SJCRH30 (cell line): ENCODE data around the gene SLC25A19. TPM values are rescaled to one million over a fixed set of nuclear protein-coding genes. Genes with fewer than 3 reads are reported as not detected.

Experiments used
- DNase-seq, 2 experiments: peaks; one replicate each; pipeline ENCODE4 v3.0.0-alpha.2; 2015 to 2020
- H3K27ac ChIP-seq: fragments of 250-450 bp; sonication (Bioruptor Pico); 2 replicates; pipeline ENCODE4 v1.5.1; 2020; ENCODE audit warnings: mild to moderate bottlenecking, moderate library complexity
- H3K27me3 ChIP-seq: fragments of 250-450 bp; sonication (Bioruptor Pico); 2 replicates; pipeline ENCODE4 v1.5.1; 2020; ENCODE audit warnings: mild to moderate bottlenecking, moderate library complexity
- H3K36me3 ChIP-seq: fragments of 250-450 bp; sonication (Bioruptor Pico); 2 replicates; pipeline ENCODE4 v1.5.1; 2020; ENCODE audit warnings: mild to moderate bottlenecking, moderate library complexity
- H3K4me1 ChIP-seq: fragments of 250-450 bp; sonication (Bioruptor Pico); 2 replicates; pipeline ENCODE4 v1.5.1; 2020; ENCODE audit warnings: mild to moderate bottlenecking, moderate library complexity
- H3K4me3 ChIP-seq: fragments of 250-450 bp; sonication (Bioruptor Pico); 2 replicates; pipeline ENCODE4 v1.5.1; 2020; ENCODE audit warnings: mild to moderate bottlenecking, moderate library complexity
- H3K9me3 ChIP-seq: fragments of 250-450 bp; sonication (Bioruptor Pico); replicated peaks from 2 replicates; pipeline ENCODE4 v1.5.1; 2020; ENCODE audit warnings: mild to moderate bottlenecking, moderate library complexity
- total RNA-seq: library from RNA; depleted of rRNA; stranded (reverse); fragments of >200 nt; shearing (Covaris generic); gene quantifications from 2 replicates; pipeline ENCODE4 v1.2.3, GENCODE V29; 2014

The SLC25A19 gene
- total RNA-seq, 1 experiment from 2014 or later: 18.7 TPM

DNA sequence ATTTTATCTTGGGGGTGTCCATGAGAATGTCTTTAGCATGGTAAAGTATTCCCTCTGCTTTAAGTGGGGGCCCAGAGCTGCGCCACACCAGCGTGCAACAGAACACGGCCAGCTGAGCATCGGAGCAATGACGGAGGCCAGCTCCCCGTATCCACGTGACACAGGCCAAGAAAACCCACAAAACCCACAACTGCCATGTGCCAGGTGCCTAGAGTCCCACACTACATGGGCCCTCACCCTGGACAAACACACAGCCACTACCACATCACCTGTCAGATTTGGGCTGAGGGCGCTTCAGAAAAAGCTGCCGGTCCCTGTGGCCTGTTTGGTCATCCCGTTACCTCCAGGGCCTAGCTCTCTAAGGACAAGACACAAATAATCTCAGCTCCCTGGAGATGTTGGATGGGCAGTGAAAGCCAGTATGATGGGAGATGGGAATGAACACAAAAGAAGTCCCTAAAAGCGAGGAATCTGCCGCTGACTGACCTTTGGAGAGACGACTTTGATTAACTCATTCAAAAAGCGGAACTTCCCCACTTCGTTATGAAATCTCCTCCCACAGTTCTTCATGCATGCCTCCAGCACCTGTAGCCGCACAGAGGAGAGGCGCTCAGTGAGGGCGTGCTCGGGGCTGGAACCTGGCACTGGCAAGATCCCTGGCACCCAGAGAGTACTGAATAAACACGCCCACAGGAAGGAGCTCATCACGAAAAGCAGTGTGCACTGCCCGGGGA, 44.9 kb downstream of the SLC25A19 start:
- Histone ChIP-seq H3K9me3 (no peaks in the 10 kb centered on the region), H3K27me3 (no peaks in the 10 kb centered on the region), H3K4me3 (no peak overlapping the region), H3K36me3 (peaks cover 27% of the 10 kb centered on the region), H3K27ac (no peak overlapping the region), H3K4me1 (peaks cover 2% of the 10 kb centered on the region; the same call in 1 of the 2 replicates)
- DNase-seq: no peak

DNA sequence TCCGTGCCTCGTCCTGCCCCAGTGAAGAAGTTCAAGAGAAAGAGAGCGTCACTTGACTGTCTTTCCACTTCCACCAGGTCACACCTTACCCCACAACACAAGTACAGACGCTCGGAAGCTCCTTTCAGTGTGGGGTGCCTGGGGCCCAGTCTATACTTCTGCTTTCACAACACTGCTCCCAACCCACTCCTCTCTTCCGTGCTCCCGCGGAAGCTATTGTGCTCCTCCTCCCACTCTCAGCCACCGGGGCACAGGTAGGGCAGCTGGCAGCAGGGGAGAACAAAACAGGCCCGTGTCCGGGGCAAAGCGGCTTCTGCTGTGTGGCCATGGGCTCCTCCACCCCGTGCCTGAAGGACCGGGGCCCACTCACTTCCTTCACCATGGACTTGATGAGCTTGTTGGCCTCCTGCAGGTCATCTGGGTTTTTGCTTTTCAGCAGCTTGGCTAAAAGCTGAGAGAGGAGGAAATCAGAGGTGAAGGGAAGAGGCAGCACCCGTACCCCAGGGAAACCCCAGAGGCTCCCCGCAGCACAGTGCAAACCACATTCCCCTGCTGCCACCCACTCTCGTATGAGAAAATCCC, 46.7 kb downstream of the SLC25A19 start:
- Histone ChIP-seq H3K9me3 (no peaks in the 10 kb centered on the region), H3K4me1 (no peaks in the 10 kb centered on the region), H3K36me3 (peaks cover 39% of the 10 kb centered on the region), H3K4me3 (no peak overlapping the region), H3K27me3 (no peaks in the 10 kb centered on the region), H3K27ac (no peak overlapping the region)
- no peak for DNase-seq

DNA sequence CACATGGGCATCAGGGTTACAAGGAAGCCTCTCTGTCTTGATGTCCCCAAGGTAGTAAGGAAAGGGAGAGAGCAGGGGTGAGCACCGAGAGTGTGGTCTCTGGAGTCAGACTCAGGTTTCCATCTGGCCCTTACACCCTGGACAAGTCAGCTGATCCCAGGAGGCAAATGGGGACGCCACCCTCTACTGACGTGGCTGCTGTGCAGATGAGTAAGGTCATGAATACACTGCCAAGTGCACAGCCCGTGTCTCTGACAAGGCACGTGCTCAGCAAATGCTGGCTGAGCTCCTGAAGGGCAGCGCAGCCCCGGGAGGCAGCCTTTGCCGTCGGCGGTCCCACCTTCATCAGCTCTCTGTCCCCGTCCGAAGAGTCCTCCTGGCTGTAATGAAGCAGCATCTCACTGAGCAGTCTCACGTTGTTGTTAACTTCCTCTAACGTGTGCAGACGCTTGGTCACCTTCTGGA, 47.2 kb downstream of the SLC25A19 start:
- DNase-seq: no peak
- H3K4me1 ChIP-seq: no peaks in the 10 kb centered on the region
- H3K27ac ChIP-seq: no peak overlapping the region
- no peak overlapping the region for H3K4me3 ChIP-seq
- H3K9me3 ChIP-seq: no peaks in the 10 kb centered on the region
- H3K36me3 ChIP-seq: peaks cover 44% of the 10 kb centered on the region
- H3K27me3 ChIP-seq: no peaks in the 10 kb centered on the region

DNA sequence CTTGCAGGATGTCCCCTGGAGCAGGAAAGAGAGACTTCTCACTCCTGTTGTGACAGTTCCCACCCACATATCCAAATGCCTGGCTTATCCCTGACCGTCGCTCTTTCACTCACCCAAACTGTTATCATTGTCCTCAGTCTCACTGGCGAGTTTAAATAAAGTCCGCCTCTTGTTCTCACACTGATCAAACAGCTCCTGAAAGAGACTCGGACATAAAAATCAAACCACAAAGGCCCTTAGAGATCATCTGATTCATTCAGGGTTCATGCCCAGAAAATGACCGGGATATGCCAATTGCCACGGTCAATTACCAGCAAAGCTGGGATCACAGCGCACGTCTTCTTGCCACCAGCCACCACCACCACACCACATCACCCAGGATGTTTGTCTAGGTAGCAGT, 47.7 kb downstream of the SLC25A19 start:
- DNase-seq: no peak
- Histone ChIP-seq H3K4me3 (no peak overlapping the region), H3K27me3 (no peaks in the 10 kb centered on the region), H3K4me1 (no peaks in the 10 kb centered on the region), H3K9me3 (no peaks in the 10 kb centered on the region), H3K36me3 (peaks cover 49% of the 10 kb centered on the region), H3K27ac (no peak overlapping the region)

DNA sequence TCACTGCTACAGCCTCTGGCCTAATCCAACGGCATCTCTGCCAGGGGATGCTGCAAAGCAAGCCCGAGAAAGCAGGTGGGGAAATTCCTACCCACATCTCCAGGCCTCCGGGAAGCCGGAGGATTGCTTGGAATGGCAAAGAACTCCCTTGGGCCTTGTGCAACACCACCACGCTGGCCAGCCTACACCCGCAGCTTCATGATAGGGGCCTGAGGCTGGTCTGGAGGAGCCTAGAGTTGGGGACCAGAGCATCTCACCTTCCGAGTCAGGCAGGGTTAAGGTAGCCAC, 48.1 kb downstream of the SLC25A19 start:
- peaks cover 48% of the 10 kb centered on the region for H3K36me3 ChIP-seq
- DNase-seq: no peak
- H3K9me3 ChIP-seq: no peaks in the 10 kb centered on the region
- H3K4me1 ChIP-seq: no peaks in the 10 kb centered on the region
- no peak overlapping the region for H3K27ac ChIP-seq
- H3K4me3 ChIP-seq: no peak overlapping the region
- no peaks in the 10 kb centered on the region for H3K27me3 ChIP-seq

DNA sequence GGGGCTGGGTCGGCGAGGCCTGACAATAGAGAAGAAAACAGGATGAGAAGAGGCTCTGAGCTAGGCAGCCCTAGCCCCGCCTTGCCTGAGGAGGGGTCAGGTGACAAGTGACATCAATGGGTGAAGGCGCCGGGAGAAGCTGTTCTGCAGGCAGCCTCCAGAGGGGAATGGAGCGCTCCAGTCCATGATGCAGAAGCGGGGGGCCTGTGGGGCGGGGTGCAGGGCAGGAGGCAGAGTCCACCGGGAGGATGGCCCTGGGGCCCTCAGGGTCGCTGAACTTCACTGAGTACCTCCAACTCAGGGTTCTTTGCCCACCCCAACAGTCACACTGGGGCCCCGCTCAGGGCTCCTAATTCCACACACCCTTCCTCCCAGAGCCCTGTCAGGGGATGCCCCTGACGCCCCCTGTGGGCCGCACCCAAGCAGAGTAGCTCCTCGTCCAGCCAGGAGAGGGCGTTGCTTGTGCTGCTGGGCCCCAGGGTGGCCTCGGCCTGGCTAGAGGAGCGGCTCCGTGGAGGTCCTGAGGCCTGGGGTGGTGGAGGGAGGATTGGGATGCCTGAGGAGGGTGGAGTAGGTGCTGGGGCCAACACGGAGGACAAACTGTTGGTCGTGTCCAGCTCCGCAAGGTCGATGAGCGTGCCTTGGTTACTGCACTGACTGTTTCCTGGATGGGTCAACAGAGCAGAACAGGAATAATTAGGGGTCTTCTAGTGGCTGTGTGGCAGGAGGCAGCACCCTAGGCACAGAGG, 48.7 kb downstream of the SLC25A19 start:
- H3K4me3 ChIP-seq: no peak overlapping the region
- no peak overlapping the region for H3K27ac ChIP-seq
- H3K36me3 ChIP-seq: peaks cover 47% of the 10 kb centered on the region
- no peaks in the 10 kb centered on the region for H3K27me3 ChIP-seq
- H3K4me1 ChIP-seq: no peaks in the 10 kb centered on the region
- H3K9me3 ChIP-seq: no peaks in the 10 kb centered on the region
- peak; percentile 66 to 74 for DNase-seq

DNA sequence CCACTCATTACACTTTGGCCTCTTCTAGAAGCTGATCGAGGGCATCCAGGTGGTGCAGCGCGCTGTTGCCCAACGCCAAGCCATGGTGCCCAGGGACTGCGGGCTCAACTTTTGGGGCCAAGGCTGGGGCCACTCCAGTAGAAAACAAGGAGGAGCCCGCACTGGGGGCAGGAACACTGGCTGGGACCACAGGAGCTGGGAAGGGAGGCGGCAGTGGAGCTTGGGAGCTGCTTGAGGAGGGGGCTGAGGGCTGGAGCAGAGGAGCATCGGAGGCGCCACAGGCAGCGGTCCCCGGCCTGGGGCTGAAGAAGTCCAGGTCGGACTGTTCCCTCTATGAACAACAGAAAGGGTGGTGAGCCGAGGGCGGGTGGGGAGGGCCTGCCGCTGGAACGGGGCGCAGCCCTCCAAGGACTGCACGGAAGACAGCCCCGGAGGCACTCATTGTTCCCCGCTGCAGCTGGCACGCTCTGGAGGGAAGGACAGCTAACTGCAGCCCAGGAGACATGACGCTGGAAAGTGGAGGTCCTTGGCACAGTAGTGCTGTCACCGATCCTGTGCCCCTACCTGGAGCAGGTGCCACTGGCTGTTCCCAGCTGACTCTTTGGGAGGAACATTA, 49.3 kb downstream of the SLC25A19 start:
- Histone ChIP-seq H3K36me3 (peaks cover 53% of the 10 kb centered on the region), H3K27ac (no peak overlapping the region), H3K9me3 (no peaks in the 10 kb centered on the region), H3K27me3 (no peaks in the 10 kb centered on the region), H3K4me3 (no peak overlapping the region), H3K4me1 (no peaks in the 10 kb centered on the region)
- DNase-seq: no peak

DNA sequence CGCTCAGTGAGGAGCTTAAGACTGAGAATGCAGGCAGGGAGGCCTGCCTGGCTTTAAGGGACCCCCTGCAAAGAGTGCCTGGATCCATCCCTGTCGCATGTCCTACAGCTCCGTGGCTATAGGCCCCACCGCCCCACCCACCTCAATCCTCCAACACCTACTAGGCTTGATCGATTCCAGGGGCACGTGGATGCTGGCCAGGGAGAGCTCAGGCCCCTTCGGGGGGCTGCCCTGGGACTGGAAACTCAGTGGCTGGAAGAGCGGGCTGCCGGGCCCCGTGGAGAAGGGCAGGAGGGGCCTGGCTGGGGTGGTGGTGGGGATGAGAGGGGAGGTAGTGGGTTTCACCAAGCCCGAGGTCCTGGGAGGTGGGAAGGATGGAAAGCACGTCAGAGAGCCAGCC, 50.0 kb downstream of the SLC25A19 start:
- Histone ChIP-seq H3K27ac (no peak overlapping the region), H3K4me3 (no peak overlapping the region), H3K36me3 (peaks cover 59% of the 10 kb centered on the region), H3K4me1 (no peaks in the 10 kb centered on the region), H3K27me3 (no peaks in the 10 kb centered on the region), H3K9me3 (no peaks in the 10 kb centered on the region)
- DNase-seq: no peak

DNA sequence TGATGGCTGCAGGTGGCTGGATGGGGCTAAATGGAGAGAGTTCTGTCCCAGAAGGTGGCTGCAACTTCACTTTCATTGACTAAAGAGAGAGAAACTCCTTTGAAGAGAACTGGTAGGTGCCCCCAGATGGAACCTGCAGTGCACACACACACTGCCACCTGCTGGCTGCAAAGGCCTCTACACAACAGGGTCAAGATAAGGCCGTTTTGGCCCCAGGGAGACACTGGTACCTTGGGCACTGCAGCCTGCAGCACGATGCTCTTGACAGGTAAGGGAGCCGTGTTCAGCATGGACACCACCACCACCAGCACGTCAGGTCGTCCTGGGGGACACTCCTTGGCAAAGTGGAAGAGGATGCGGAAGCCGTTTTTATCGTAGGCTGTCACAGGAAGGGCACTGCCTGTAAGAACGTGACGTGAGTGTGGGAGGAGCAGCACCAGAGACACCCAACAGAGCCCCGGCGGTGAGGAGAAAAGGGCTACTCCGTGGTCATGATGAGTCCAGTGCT, 50.5 kb downstream of the SLC25A19 start:
- Histone ChIP-seq H3K4me1 (no peaks in the 10 kb centered on the region), H3K27ac (no peak overlapping the region), H3K27me3 (no peaks in the 10 kb centered on the region), H3K9me3 (no peaks in the 10 kb centered on the region), H3K36me3 (peaks cover 64% of the 10 kb centered on the region), H3K4me3 (no peak overlapping the region)
- DNase-seq: peak; percentile 72 to 83

DNA sequence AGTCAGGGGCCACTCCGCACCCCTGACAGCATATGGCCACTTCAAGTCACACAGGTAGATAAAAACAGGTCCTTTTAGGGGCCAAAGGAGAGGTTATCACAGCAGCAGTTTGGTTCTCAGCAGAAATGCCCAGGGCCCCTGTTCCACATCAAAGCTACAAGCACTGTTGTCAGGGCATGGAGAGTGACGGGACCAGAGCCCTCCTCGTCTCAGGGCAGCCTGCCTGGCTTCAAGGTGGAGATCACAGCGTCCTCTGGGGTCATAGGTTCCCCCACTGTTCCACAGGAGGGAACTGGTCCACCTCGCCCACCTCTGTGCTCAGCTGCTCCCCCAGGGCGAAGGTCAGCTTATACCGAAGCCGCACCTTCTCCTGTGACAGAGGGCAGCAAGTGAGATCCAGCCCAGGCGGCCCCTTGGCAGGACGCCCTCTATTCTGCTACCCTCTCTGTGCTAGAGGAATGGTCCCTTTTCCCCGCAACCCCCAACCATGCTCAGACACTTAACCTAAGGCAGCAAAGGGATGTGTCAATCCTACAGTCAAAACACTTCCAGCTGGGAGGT, 51.1 kb downstream of the SLC25A19 start:
- no peaks in the 10 kb centered on the region for H3K9me3 ChIP-seq
- no peaks in the 10 kb centered on the region for H3K4me1 ChIP-seq
- peaks cover 65% of the 10 kb centered on the region for H3K36me3 ChIP-seq
- no peak overlapping the region for H3K27ac ChIP-seq
- no peak for DNase-seq
- H3K4me3 ChIP-seq: no peak overlapping the region
- H3K27me3 ChIP-seq: no peaks in the 10 kb centered on the region

DNA sequence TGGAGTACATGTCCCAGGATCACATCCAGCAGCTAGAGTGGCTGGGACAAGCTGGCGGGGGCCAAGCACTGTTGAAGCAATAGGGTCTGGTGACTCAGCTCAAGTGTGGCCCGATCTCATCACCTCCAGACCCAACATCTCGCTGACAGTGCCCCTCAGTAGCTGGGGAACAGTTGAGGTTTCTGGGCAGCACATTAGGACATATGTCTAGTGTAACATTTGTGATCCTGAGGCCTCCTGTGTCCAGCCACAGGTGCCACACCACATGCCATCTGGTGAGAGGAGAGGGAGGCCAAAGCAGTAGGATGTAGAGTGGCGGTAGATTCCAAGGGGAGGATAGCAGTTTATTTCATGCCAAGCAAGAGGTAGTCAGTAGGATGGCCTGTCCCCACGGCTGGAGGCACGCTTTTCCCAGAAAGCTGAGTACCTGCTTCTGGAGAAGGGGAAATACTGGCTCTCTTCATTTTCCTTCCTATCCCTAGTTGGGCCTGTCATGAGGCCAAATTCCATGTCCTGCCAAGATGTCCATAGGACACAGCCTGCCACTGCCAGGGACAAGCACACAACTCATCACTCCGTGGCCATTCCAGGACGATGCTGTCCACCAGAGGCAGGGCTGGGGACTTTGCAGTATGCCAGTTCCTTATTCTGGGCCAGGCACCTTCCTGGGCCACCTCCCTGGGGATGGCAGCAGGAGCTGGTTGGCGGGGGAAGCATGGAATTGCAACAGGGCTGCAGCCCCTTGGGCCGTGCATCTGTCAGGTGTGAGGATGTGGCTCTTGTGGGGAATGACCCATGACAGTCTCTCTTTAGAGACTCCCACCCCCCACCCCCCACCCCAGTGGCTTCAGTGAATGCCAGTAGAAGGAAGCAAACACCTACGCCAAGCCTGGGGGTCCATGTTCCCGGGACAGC, 51.9 kb downstream of the SLC25A19 start:
- DNase-seq: no peak
- H3K27me3 ChIP-seq: no peaks in the 10 kb centered on the region
- H3K36me3 ChIP-seq: peaks cover 65% of the 10 kb centered on the region
- H3K4me1 ChIP-seq: no peaks in the 10 kb centered on the region
- H3K9me3 ChIP-seq: no peaks in the 10 kb centered on the region
- H3K27ac ChIP-seq: no peak overlapping the region
- H3K4me3 ChIP-seq: no peak overlapping the region

DNA sequence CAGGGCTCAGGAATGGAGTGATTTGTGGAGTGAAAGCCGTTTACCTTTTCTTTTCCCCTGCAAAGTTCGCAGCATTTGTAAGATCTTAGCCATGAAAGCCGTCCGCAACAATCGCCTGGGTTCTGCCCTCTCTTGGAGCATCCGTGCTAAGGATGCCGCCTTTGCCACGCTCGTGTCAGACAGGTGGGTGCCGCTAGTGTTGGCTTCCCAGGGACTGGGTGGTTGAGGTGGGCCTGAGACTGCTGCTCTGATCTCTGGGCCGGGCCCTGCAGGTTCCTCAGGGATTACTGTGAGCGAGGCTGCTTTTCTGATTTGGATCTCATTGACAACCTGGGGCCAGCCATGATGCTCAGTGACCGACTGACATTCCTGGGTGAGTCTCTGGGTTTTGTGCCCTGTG, 56.4 kb downstream of the SLC25A19 start:
- no peaks in the 10 kb centered on the region for H3K4me1 ChIP-seq
- H3K27me3 ChIP-seq: no peaks in the 10 kb centered on the region
- no peak overlapping the region for H3K27ac ChIP-seq
- H3K9me3 ChIP-seq: no peaks in the 10 kb centered on the region
- no peak overlapping the region for H3K4me3 ChIP-seq
- no peak for DNase-seq
- H3K36me3 ChIP-seq: peaks cover 78% of the 10 kb centered on the region

DNA sequence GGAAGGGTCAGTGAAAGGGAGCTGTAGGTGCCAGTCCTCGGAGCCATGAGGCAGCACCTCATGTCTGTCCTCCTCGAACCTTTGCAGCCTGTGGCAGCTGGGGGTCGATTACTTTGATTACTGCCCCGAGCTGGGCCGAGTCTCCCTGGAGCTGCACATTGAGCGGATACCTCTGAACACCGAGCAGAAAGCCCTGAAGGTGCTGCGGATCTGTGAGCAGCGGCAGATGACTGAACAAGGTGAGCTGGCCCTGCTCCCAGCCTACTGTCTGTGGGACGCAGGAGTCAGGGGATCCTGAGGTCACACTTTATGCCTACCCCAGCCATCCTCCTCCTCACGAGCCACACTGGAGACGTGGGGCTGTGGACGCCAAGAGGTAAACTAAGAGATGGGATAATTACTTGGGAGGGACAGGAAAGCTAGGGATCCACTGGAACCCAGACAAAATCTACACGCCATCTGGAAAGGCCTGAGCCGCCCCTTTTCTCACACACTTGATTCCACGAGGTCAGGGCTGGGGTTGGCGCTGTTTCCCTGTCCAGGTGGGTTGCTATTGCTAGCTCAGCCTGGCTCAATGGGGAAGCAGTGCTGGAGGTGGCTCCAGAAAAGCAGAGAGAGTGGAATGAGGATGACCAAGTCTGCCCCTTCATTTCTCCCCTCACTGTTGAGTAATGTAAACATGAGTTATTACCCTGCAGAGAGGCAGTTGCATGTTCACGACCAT, 57.3 kb downstream of the SLC25A19 start:
- H3K27ac ChIP-seq: no peak overlapping the region
- no peak overlapping the region for H3K4me3 ChIP-seq
- DNase-seq: no peak
- no peaks in the 10 kb centered on the region for H3K27me3 ChIP-seq
- no peaks in the 10 kb centered on the region for H3K9me3 ChIP-seq
- no peaks in the 10 kb centered on the region for H3K4me1 ChIP-seq
- H3K36me3 ChIP-seq: peaks cover 73% of the 10 kb centered on the region
